Measurements from ENCODE around the gene KCNMA1. TPM values are rescaled to one million over a fixed set of nuclear protein-coding genes. Genes with fewer than 3 reads are reported as not detected.

The KCNMA1 gene
- total and polyA plus RNA-seq, 10 donors, result 9.3 to 114 (median 51.5) TPM

DNA sequence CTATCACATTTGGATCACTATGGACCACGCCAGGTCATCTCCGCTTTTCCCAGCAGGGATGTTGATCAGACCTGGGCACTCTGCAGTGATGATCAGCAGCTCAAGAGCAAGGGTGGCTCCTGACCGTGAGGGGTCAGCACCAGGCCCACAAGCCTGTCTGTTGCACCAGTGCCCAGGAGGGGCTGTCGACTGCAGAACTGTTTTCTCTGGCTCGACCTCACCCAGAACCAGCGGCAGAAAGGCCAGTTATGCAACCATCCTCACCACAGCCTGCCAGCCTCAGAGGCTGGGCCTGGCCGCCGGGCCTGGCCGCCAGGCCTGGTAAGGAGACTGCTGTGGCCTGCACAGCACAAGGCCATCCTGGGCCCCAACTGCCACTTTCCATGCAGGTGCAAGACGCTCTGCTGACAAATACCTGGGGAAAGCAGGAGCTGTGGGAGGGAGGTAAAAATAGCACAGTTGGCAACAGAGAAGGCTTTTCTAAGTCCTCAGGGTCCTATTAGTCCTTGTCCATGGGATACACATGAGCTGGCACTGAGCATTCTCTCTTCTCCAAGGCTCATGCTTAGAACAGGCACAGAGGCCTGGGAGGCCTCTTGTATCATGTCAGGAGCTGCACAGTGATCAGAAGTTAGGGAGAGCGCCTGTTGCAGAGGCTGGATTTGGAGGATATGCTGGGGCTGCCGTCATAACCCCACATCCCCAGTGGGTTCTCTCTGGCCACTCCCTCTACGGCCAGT, 17.5 kb downstream of the KCNMA1 start:
- H3K36me3 ChIP-seq, result no peaks in the 10 kb centered on the region
- no peak overlapping the region for H3K4me3 ChIP-seq
- no peaks in the 10 kb centered on the region for H3K27me3 ChIP-seq (replicated peaks in 1 of 7)
- intact Hi-C loops (cut with DNase I; ENCODE audit: low total_unique reads), result no loop called here
- no peak for TF ChIP-seq POLR2A (IDR thresholded peaks at IDR 0.05)
- no peak for TF ChIP-seq POLR2AphosphoS5 (IDR thresholded peaks at IDR 0.05)
- TF ChIP-seq, protein P1, sequence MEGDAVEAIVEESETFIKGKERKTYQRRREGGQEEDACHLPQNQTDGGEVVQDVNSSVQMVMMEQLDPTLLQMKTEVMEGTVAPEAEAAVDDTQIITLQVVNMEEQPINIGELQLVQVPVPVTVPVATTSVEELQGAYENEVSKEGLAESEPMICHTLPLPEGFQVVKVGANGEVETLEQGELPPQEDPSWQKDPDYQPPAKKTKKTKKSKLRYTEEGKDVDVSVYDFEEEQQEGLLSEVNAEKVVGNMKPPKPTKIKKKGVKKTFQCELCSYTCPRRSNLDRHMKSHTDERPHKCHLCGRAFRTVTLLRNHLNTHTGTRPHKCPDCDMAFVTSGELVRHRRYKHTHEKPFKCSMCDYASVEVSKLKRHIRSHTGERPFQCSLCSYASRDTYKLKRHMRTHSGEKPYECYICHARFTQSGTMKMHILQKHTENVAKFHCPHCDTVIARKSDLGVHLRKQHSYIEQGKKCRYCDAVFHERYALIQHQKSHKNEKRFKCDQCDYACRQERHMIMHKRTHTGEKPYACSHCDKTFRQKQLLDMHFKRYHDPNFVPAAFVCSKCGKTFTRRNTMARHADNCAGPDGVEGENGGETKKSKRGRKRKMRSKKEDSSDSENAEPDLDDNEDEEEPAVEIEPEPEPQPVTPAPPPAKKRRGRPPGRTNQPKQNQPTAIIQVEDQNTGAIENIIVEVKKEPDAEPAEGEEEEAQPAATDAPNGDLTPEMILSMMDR (IDR thresholded peaks at IDR 0.05 in 8 of 11, conservative IDR thresholded peaks at IDR 0.05 in 3 of 11), result no peak
- no peaks in the 10 kb centered on the region for H3K9me3 ChIP-seq
- peak overlapping the region in 2 of 8 donors; percentile 40 to 51 for H3K27ac ChIP-seq
- H3K4me1 ChIP-seq, result peaks cover 0 to 55% (median 32%) of the 10 kb centered on the region in 6 donors
- 63 to 87% (median 76%) methylated on average over 8 to 13 of the region's 13 CpGs for WGBS, 5 donors
- no peak for DNase-seq

DNA sequence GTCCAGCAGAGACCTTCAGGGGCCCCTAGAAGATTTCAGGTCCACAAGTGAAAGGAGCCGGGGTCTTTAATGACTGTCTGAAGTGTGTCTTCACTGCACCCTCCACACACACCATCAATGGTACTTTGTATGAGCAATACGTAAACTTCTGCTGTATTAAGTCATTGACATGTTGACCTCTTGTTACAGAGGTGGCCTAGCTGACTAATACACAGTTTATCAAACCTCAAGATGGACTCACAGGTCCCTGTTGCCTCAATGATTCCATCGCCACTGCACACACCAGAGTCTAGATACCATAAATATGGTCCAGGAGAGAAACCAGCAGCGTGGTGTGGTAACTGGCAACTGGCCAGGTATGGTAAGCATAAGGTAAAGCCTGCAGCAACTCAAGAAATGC, 19.5 kb downstream of the KCNMA1 start:
- H3K4me3 ChIP-seq, result no peak overlapping the region
- 69 to 89% (median 75%) methylated on average over 4 of the region's 4 CpGs for WGBS, 5 donors
- TF ChIP-seq POLR2AphosphoS5 (IDR thresholded peaks at IDR 0.05) (no peak), POLR2A (IDR thresholded peaks at IDR 0.05) (no peak)
- TF ChIP-seq, protein P1 (IDR thresholded peaks at IDR 0.05 in 8 of 11, conservative IDR thresholded peaks at IDR 0.05 in 3 of 11), result no peak
- DNase-seq, result no peak
- H3K9me3 ChIP-seq, result no peaks in the 10 kb centered on the region
- H3K27ac ChIP-seq, result no peak overlapping the region
- H3K27me3 ChIP-seq (replicated peaks in 1 of 7), result no peaks in the 10 kb centered on the region
- intact Hi-C loops (cut with DNase I; ENCODE audit: low total_unique reads), result no loop called here
- H3K4me1 ChIP-seq, result peaks cover 0 to 40% (median 23%) of the 10 kb centered on the region in 6 donors
- no peaks in the 10 kb centered on the region for H3K36me3 ChIP-seq

DNA sequence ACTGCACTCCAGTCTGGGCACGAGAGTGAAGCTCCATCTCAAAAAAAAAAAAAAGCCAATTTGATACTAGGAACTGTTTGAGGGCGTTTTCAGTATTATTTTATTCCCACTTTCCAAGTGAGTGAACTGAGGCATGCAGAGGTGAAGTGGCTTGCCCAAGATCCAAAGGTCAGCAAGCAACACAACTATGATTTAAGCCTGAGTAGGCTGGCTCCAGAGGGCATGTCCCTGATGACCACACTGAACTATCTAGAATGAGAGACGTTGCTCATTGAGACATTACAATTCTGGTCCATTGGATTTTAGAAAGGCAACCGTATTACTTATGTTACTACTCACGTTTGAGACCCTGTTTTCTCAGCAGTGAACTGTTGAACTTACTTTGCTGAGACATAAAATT, 20.8 kb downstream of the KCNMA1 start:
- no peaks in the 10 kb centered on the region for H3K27me3 ChIP-seq (replicated peaks in 1 of 7)
- intact Hi-C loops (cut with DNase I; ENCODE audit: low total_unique reads), result no loop called here
- DNase-seq, result no peak
- no peak overlapping the region for H3K27ac ChIP-seq
- no peak overlapping the region for H3K4me3 ChIP-seq
- H3K36me3 ChIP-seq, result no peaks in the 10 kb centered on the region
- no peaks in the 10 kb centered on the region for H3K9me3 ChIP-seq
- 80 to 94% (median 89%) methylated on average over 5 of the region's 5 CpGs for WGBS, 5 donors
- peaks cover 0 to 27% (median 12%) of the 10 kb centered on the region in 6 donors for H3K4me1 ChIP-seq
- no peak for TF ChIP-seq POLR2AphosphoS5 (IDR thresholded peaks at IDR 0.05)
- TF ChIP-seq, protein P1 (IDR thresholded peaks at IDR 0.05 in 8 of 11, conservative IDR thresholded peaks at IDR 0.05 in 3 of 11), result no peak
- TF ChIP-seq POLR2A (IDR thresholded peaks at IDR 0.05), result no peak

DNA sequence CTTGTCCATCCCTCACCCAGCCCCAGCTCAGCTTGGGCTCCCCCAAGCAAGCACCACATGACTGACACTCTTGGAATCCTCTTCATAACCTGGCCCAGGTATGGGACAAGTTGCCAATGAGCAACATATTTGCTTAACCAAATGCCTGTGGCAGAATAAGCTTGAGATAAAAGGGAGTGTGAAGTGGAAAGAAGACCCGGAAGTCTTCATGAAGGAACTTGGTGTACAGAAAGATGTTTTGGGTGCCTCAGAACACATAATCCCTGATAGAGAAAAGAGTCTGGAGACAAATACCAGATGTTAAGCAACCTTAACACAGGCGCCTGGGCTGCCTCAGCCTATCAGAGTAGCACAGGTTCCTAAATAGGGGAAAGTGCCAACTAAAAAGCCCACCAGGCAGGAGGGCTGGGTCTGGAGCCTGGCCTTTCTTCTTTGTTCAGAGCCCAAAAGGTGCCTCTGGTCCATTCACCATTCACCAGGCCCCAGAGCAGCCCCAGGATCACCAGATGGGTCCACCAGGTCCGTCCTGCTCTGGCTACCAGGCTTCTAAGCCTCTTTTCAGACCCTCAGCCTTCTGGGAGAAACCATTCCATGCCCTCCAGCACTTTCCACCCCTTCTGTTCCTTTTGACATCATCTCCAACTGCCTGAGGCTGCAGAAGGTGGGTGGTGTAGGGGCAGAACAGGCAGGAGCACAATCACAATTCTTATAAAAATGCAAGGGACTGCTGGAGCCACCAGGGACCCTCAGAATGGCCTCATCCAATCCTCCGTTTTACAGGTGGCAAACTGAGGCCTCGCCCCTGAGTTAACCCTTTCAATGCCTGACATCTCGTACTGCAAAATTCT, 22.6 kb downstream of the KCNMA1 start:
- no peaks in the 10 kb centered on the region for H3K9me3 ChIP-seq
- whole genome bisulfite sequencing, 5 donors, result 72 to 86% (median 80%) methylated on average over 6 of the region's 6 CpGs
- no peaks in the 10 kb centered on the region for H3K36me3 ChIP-seq
- intact Hi-C loops (cut with DNase I; ENCODE audit: low total_unique reads), result no loop called here
- H3K27me3 ChIP-seq (replicated peaks in 1 of 7), result no peaks in the 10 kb centered on the region
- H3K4me1 ChIP-seq, result peaks cover 0 to 25% (median 7%) of the 10 kb centered on the region in 6 donors
- DNase-seq, result no peak
- TF ChIP-seq, protein P1 (IDR thresholded peaks at IDR 0.05 in 8 of 11, conservative IDR thresholded peaks at IDR 0.05 in 3 of 11), result no peak
- no peak for TF ChIP-seq POLR2A (IDR thresholded peaks at IDR 0.05)
- no peak for TF ChIP-seq POLR2AphosphoS5 (IDR thresholded peaks at IDR 0.05)
- H3K27ac ChIP-seq, result no peak overlapping the region
- H3K4me3 ChIP-seq, result no peak overlapping the region
